Gastrocnemius medialis (tissue), 4 donors: ENCODE data around the gene ZC3H7A.

Experiments used
- POLR2A ChIP-seq, 2 donors: fragments of 450-650 bp; IDR thresholded peaks; one replicate each; pipeline ENCODE4 v1.6.1; 2017; ENCODE audit warnings: antibody characterized with exemption in 2 of 2, mild to moderate bottlenecking in 2 of 2, moderate library complexity in 2 of 2
- TF ChIP-seq, protein P1 (sequence below), 5 experiments: fragments of 450-650 bp in 3 of 5; fragments of 200-600 bp in 2 of 5; sonication (generic) in 2 of 5; IDR thresholded peaks in 4 of 5; conservative IDR thresholded peaks in 1 of 5; 1 replicate in 4 of 5; 2 replicates in 1 of 5; pipeline ENCODE4 v1.5.1; 2016 to 2019; ENCODE audit warnings: antibody characterized with exemption in 5 of 5, mild to moderate bottlenecking in 3 of 5, moderate library complexity in 3 of 5

DNA sequence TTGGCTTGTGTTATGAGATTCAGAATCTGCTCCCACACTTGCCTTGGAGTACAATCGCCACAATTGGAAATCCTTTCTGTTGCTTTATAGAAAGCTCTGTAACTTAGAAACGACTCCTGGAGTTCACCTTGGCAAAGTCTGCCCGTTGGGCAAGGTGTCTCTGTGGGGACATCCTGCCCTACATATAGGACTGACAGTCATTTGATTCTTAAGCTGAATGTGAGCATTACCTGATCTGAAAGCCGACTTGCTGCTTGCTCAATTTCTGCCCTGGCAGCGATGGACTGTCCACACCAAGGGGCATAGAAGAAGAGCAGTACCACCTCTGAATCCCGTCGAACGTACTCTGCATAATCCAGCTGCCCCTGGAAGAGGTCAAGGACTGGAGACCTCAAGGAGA lies 61.3 kb downstream of the ZC3H7A start:
- TF ChIP-seq, protein P1, sequence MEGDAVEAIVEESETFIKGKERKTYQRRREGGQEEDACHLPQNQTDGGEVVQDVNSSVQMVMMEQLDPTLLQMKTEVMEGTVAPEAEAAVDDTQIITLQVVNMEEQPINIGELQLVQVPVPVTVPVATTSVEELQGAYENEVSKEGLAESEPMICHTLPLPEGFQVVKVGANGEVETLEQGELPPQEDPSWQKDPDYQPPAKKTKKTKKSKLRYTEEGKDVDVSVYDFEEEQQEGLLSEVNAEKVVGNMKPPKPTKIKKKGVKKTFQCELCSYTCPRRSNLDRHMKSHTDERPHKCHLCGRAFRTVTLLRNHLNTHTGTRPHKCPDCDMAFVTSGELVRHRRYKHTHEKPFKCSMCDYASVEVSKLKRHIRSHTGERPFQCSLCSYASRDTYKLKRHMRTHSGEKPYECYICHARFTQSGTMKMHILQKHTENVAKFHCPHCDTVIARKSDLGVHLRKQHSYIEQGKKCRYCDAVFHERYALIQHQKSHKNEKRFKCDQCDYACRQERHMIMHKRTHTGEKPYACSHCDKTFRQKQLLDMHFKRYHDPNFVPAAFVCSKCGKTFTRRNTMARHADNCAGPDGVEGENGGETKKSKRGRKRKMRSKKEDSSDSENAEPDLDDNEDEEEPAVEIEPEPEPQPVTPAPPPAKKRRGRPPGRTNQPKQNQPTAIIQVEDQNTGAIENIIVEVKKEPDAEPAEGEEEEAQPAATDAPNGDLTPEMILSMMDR (IDR thresholded peaks at IDR 0.05 in 4 of 5, conservative IDR thresholded peaks at IDR 0.05 in 1 of 5): no peak
- peak; percentile 20 to 57 for TF ChIP-seq POLR2A (IDR thresholded peaks at IDR 0.05)
